GM23248 (cell line): ENCODE measurements around the gene TRPM7.

ENCODE experiments used
- EZH2 ChIP-seq: fragments of 200-600 bp; sonication (generic); IDR thresholded peaks from 2 replicates; pipeline ENCODE4 v1.6.1; 2018; ENCODE audit warnings: antibody characterized with exemption, mild to moderate bottlenecking; ENCODE audit not compliant: insufficient read depth, poor library complexity, severe bottlenecking
- EZH2phosphoT487 ChIP-seq: fragments of 200-600 bp; sonication (generic); IDR thresholded peaks from 2 replicates; pipeline ENCODE4 v1.6.1; 2018; ENCODE audit warnings: antibody characterized with exemption, moderate library complexity, mild to moderate bottlenecking, low read depth; ENCODE audit not compliant: insufficient read depth

GRCh38 chr15:50552238-50552637 lies 134.4 kb downstream of the TRPM7 start:
- no peak for TF ChIP-seq EZH2phosphoT487
- TF ChIP-seq EZH2: no peak
